HG02588 (cell line): ENCODE measurements around the gene SPARCL1.
"Not testable (repeated sequence)": the region's sequence is repeated elsewhere in the genome, so short reads cannot be mapped to it uniquely, and the experiment has no call there.

ENCODE experiments used
- ATAC-seq: cut with Tn5 transposase; IDR thresholded peaks from one replicate; pipeline ENCODE4 v1.9.1; 2021; ENCODE audit warnings: mild to moderate bottlenecking, moderate library complexity; ENCODE audit not compliant: unreplicated experiment

The SPARCL1 gene

GRCh38 chr4:87502580-87503238 is 26.5 kb downstream of the SPARCL1 start:
- ATAC-seq = no peak

- peak; percentile 38 for ATAC-seq
Measured at GRCh38 chr4:87500092-87500462, 29.1 kb downstream of the SPARCL1 start.

GRCh38 chr4:87499403-87500091 is 29.6 kb downstream of the SPARCL1 start:
- peak; percentile 73 for ATAC-seq

GRCh38 chr4:87498446-87498900 is 30.7 kb downstream of the SPARCL1 start:
- peak; percentile 43 for ATAC-seq

GRCh38 chr4:87497578-87497977 is 31.6 kb downstream of the SPARCL1 start:
- ATAC-seq = no peak

GRCh38 chr4:87497159-87497558 is 32.0 kb downstream of the SPARCL1 start:
- ATAC-seq = no peak

- ATAC-seq = no peak
Measured at GRCh38 chr4:87493115-87493514, 36.1 kb downstream of the SPARCL1 start.

GRCh38 chr4:87491851-87492250 is 37.3 kb downstream of the SPARCL1 start:
- ATAC-seq = not testable (repeated sequence)

- no peak for ATAC-seq
Measured at GRCh38 chr4:87491436-87491835, 37.7 kb downstream of the SPARCL1 start.

GRCh38 chr4:87490664-87491369 is 38.4 kb downstream of the SPARCL1 start:
- ATAC-seq = no peak

GRCh38 chr4:87489678-87490077 is 39.5 kb downstream of the SPARCL1 start:
- ATAC-seq = no peak

GRCh38 chr4:87488666-87489065 is 40.5 kb downstream of the SPARCL1 start:
- not testable (repeated sequence) for ATAC-seq

- not testable (repeated sequence) for ATAC-seq
Measured at GRCh38 chr4:87483247-87483646, 45.9 kb downstream of the SPARCL1 start.

GRCh38 chr4:87481377-87481776 is 47.8 kb downstream of the SPARCL1 start:
- no peak for ATAC-seq

GRCh38 chr4:87478732-87479250 is 50.4 kb downstream of the SPARCL1 start:
- no peak for ATAC-seq

GRCh38 chr4:87476934-87477333 is 52.2 kb downstream of the SPARCL1 start:
- ATAC-seq = no peak

GRCh38 chr4:87469390-87469789 is 59.8 kb downstream of the SPARCL1 start:
- no peak for ATAC-seq

GRCh38 chr4:87465739-87466366 is 63.3 kb downstream of the SPARCL1 start:
- no peak for ATAC-seq

- ATAC-seq = no peak
Measured at GRCh38 chr4:87462102-87462501, 67.1 kb downstream of the SPARCL1 start.

- ATAC-seq = no peak
Measured at GRCh38 chr4:87461281-87461700, 67.9 kb downstream of the SPARCL1 start.

GRCh38 chr4:87458913-87459312 is 70.3 kb downstream of the SPARCL1 start:
- no peak for ATAC-seq
